ENCODE data around the gene AHRR.
"Not testable (repeated sequence)": the region's sequence is repeated elsewhere in the genome, so short reads cannot be mapped to it uniquely, and the experiment has no call there.

Gene AHRR

GRCh38 chr5:274346-274745, 47.2 kb upstream of the AHRR start:
- not testable (repeated sequence) for H4K91ac ChIP-seq (ENCODE audit: low read depth, low read length); H3K27me3 ChIP-seq (ENCODE audit: insufficient read depth, low read length); H3K4ac ChIP-seq (ENCODE audit: low read depth, low read length); H3K9me3 ChIP-seq (ENCODE audit: insufficient read depth, low read depth, low read length); H3K4me2 ChIP-seq (ENCODE audit: low read length); H3K4me3 ChIP-seq (ENCODE audit: low read depth, low read length); H3K14ac ChIP-seq (ENCODE audit: low read length); H3K9ac ChIP-seq (ENCODE audit: low read length); H2AK5ac ChIP-seq (ENCODE audit: low read length); H4K12ac ChIP-seq (ENCODE audit: low read depth, low read length); H2BK5ac ChIP-seq (ENCODE audit: low read depth, low read length, poor library complexity); H3K27ac ChIP-seq (ENCODE audit: low read depth, low read length); H4K8ac ChIP-seq (ENCODE audit: low read depth, low read length); H3K79me1 ChIP-seq (ENCODE audit: low read length); H3K18ac ChIP-seq (ENCODE audit: low read length); H2BK120ac ChIP-seq (ENCODE audit: insufficient read depth, low read length, poor library complexity); DNase-seq; H3K79me2 ChIP-seq (ENCODE audit: control insufficient read depth, insufficient read depth, low read length, poor library complexity); H2BK12ac ChIP-seq (ENCODE audit: low read length); H2AFZ ChIP-seq (ENCODE audit: insufficient read depth, low read length, poor library complexity); H3K4me1 ChIP-seq (ENCODE audit: control insufficient read depth in 1 of 2, insufficient read depth in 2 of 2, low read length in 2 of 2); H3K23ac ChIP-seq (ENCODE audit: low read length)
- no CpG with 5 or more reads among the region's 7 CpGs for WGBS (ENCODE audit: extremely low coverage, insufficient coverage, insufficient read length)
- H3K36me3 ChIP-seq (ENCODE audit: control insufficient read depth in 1 of 2, insufficient read depth in 2 of 2, low read length in 2 of 2), result peaks cover 17 to 19% of the 10 kb centered on the region in 2 experiments

- H2AK5ac ChIP-seq (ENCODE audit: low read length), result no peak overlapping the region
- no peak overlapping the region for H3K4me3 ChIP-seq (ENCODE audit: low read depth, low read length)
- H3K79me2 ChIP-seq (ENCODE audit: control insufficient read depth, insufficient read depth, low read length, poor library complexity), result peaks cover 2% of the 10 kb centered on the region
- no peaks in the 10 kb centered on the region for H3K4me1 ChIP-seq (ENCODE audit: control insufficient read depth in 1 of 2, insufficient read depth in 2 of 2, low read length in 2 of 2)
- H3K9me3 ChIP-seq (ENCODE audit: insufficient read depth, low read depth, low read length), result peaks cover 6% of the 10 kb centered on the region
- H3K9ac ChIP-seq (ENCODE audit: low read length), result no peak overlapping the region
- H4K8ac ChIP-seq (ENCODE audit: low read depth, low read length), result no peak overlapping the region
- H3K27ac ChIP-seq (ENCODE audit: low read depth, low read length), result no peak overlapping the region
- no CpG with 5 or more reads among the region's 9 CpGs for WGBS (ENCODE audit: extremely low coverage, insufficient coverage, insufficient read length)
- no peak overlapping the region for H3K4me2 ChIP-seq (ENCODE audit: low read length)
- no peaks in the 10 kb centered on the region for H3K79me1 ChIP-seq (ENCODE audit: low read length)
- no peak overlapping the region for H2BK120ac ChIP-seq (ENCODE audit: insufficient read depth, low read length, poor library complexity)
- H3K4ac ChIP-seq (ENCODE audit: low read depth, low read length), result peak overlapping the region; percentile 14
- no peak for DNase-seq
- H2BK5ac ChIP-seq (ENCODE audit: low read depth, low read length, poor library complexity), result no peak overlapping the region
- H4K91ac ChIP-seq (ENCODE audit: low read depth, low read length), result no peak overlapping the region
- H3K18ac ChIP-seq (ENCODE audit: low read length), result no peak overlapping the region
- no peak overlapping the region for H2AFZ ChIP-seq (ENCODE audit: insufficient read depth, low read length, poor library complexity)
- no peaks in the 10 kb centered on the region for H3K27me3 ChIP-seq (ENCODE audit: insufficient read depth, low read length)
- no peak overlapping the region for H3K14ac ChIP-seq (ENCODE audit: low read length)
- H3K36me3 ChIP-seq (ENCODE audit: control insufficient read depth in 1 of 2, insufficient read depth in 2 of 2, low read length in 2 of 2), result peaks cover 22 to 32% of the 10 kb centered on the region in 2 experiments
- no peak overlapping the region for H4K12ac ChIP-seq (ENCODE audit: low read depth, low read length)
- H2BK12ac ChIP-seq (ENCODE audit: low read length), result no peak overlapping the region
- H3K23ac ChIP-seq (ENCODE audit: low read length), result no peak overlapping the region
Measured at GRCh38 chr5:278646-279045, 42.9 kb upstream of the AHRR start.

- not testable (repeated sequence) for H3K23ac ChIP-seq (ENCODE audit: low read length); H4K12ac ChIP-seq (ENCODE audit: low read depth, low read length); H3K14ac ChIP-seq (ENCODE audit: low read length); H3K9me3 ChIP-seq (ENCODE audit: insufficient read depth, low read depth, low read length); H3K18ac ChIP-seq (ENCODE audit: low read length); H2BK12ac ChIP-seq (ENCODE audit: low read length); H2BK120ac ChIP-seq (ENCODE audit: insufficient read depth, low read length, poor library complexity); H4K8ac ChIP-seq (ENCODE audit: low read depth, low read length); H3K79me1 ChIP-seq (ENCODE audit: low read length); DNase-seq; H3K79me2 ChIP-seq (ENCODE audit: control insufficient read depth, insufficient read depth, low read length, poor library complexity); H3K4me3 ChIP-seq (ENCODE audit: low read depth, low read length); H3K4me2 ChIP-seq (ENCODE audit: low read length); H4K91ac ChIP-seq (ENCODE audit: low read depth, low read length); H2AFZ ChIP-seq (ENCODE audit: insufficient read depth, low read length, poor library complexity); H3K9ac ChIP-seq (ENCODE audit: low read length); H3K27ac ChIP-seq (ENCODE audit: low read depth, low read length); H3K27me3 ChIP-seq (ENCODE audit: insufficient read depth, low read length); H2AK5ac ChIP-seq (ENCODE audit: low read length); H2BK5ac ChIP-seq (ENCODE audit: low read depth, low read length, poor library complexity); H3K4me1 ChIP-seq (ENCODE audit: control insufficient read depth in 1 of 2, insufficient read depth in 2 of 2, low read length in 2 of 2)
- Histone ChIP-seq H3K36me3 (ENCODE audit: control insufficient read depth in 1 of 2, insufficient read depth in 2 of 2, low read length in 2 of 2) (peaks cover 22 to 36% of the 10 kb centered on the region in 2 experiments), H3K4ac (ENCODE audit: low read depth, low read length) (peak overlapping the region; percentile 14)
- no CpG with 5 or more reads among the region's 14 CpGs for WGBS (ENCODE audit: extremely low coverage, insufficient coverage, insufficient read length)
Measured at GRCh38 chr5:279051-279665, 42.4 kb upstream of the AHRR start.

GRCh38 chr5:285991-286557, 35.4 kb upstream of the AHRR start:
- no peak for DNase-seq

More at GRCh38 chr5:285991-286557, 35.4 kb upstream of the AHRR start:
- no peak overlapping the region for H2AK5ac ChIP-seq (ENCODE audit: low read length)
- no peak overlapping the region for H2BK5ac ChIP-seq (ENCODE audit: low read depth, low read length, poor library complexity)
- no peak overlapping the region for H3K4me2 ChIP-seq (ENCODE audit: low read length)
- no peak overlapping the region for H2AFZ ChIP-seq (ENCODE audit: insufficient read depth, low read length, poor library complexity)
- no peak overlapping the region for H3K4ac ChIP-seq (ENCODE audit: low read depth, low read length)
- no peaks in the 10 kb centered on the region for H3K4me1 ChIP-seq (ENCODE audit: control insufficient read depth in 1 of 2, insufficient read depth in 2 of 2, low read length in 2 of 2)
- H2BK12ac ChIP-seq (ENCODE audit: low read length), result no peak overlapping the region
- no peak overlapping the region for H4K91ac ChIP-seq (ENCODE audit: low read depth, low read length)
- WGBS (ENCODE audit: extremely low coverage, insufficient coverage, insufficient read length), result no CpG with 5 or more reads among the region's 14 CpGs
- H3K4me3 ChIP-seq (ENCODE audit: low read depth, low read length), result no peak overlapping the region
- H3K27me3 ChIP-seq (ENCODE audit: insufficient read depth, low read length), result no peaks in the 10 kb centered on the region
- H3K79me1 ChIP-seq (ENCODE audit: low read length), result no peaks in the 10 kb centered on the region
- H4K12ac ChIP-seq (ENCODE audit: low read depth, low read length), result no peak overlapping the region
- no peak overlapping the region for H3K18ac ChIP-seq (ENCODE audit: low read length)
- H3K14ac ChIP-seq (ENCODE audit: low read length), result no peak overlapping the region
- no peaks in the 10 kb centered on the region for H3K79me2 ChIP-seq (ENCODE audit: control insufficient read depth, insufficient read depth, low read length, poor library complexity)
- H3K9ac ChIP-seq (ENCODE audit: low read length), result no peak overlapping the region
- peaks cover 3% of the 10 kb centered on the region for H3K9me3 ChIP-seq (ENCODE audit: insufficient read depth, low read depth, low read length)
- H3K36me3 ChIP-seq (ENCODE audit: control insufficient read depth in 1 of 2, insufficient read depth in 2 of 2, low read length in 2 of 2), result peaks cover 41 to 44% of the 10 kb centered on the region in 2 experiments
- H2BK120ac ChIP-seq (ENCODE audit: insufficient read depth, low read length, poor library complexity), result no peak overlapping the region
- H3K23ac ChIP-seq (ENCODE audit: low read length), result no peak overlapping the region
- no peak overlapping the region for H3K27ac ChIP-seq (ENCODE audit: low read depth, low read length)
- no peak overlapping the region for H4K8ac ChIP-seq (ENCODE audit: low read depth, low read length)
